Activated CD8-positive, alpha-beta T cell treated with anti-CD3 and anti-CD28 coated beads for 36 hours (primary cell): ENCODE data around the gene OLFM1. TPM values are rescaled to one million over a fixed set of nuclear protein-coding genes. Genes with fewer than 3 reads are reported as not detected.

Experiments
- ATAC-seq: fragments of 200-7000 bp; cut with Tn5 transposase; one replicate; pipeline ENCODE4 v1.10.0; 2021; ENCODE audit warnings: mild to moderate bottlenecking, moderate library complexity
- CTCF ChIA-PET: fragments of 350-600 bp; sonication (Branson Sonifier 250); formaldehyde crosslinking; loops from one replicate; lab custom pipeline; 2021; ENCODE audit warnings: antibody characterized with exemption; lab: Charles Lee
- POLR2A ChIA-PET: fragments of 350-600 bp; sonication (Branson Sonifier 250); formaldehyde crosslinking; loops from one replicate; lab custom pipeline; 2021; ENCODE audit warnings: antibody characterized with exemption; lab: Charles Lee
- DNase-seq: peaks from one replicate; pipeline ENCODE4 v3.0.0-alpha.2; 2020
- H3K27ac Mint-ChIP-seq: one replicate; pipeline ENCODE4 v1.8.0; 2021; ENCODE audit warnings: mild to moderate bottlenecking, mixed read lengths
- H3K27me3 Mint-ChIP-seq: one replicate; pipeline ENCODE4 v1.8.0; 2021; ENCODE audit warnings: mixed read lengths
- H3K36me3 Mint-ChIP-seq: one replicate; pipeline ENCODE4 v1.8.0; 2021; ENCODE audit warnings: low read depth, mixed read lengths
- H3K4me1 Mint-ChIP-seq: one replicate; pipeline ENCODE4 v1.8.0; 2021; ENCODE audit warnings: low read depth, mixed read lengths
- H3K4me3 Mint-ChIP-seq: one replicate; pipeline ENCODE4 v1.8.0; 2021; ENCODE audit warnings: mild to moderate bottlenecking, moderate library complexity, mixed read lengths
- H3K9me3 Mint-ChIP-seq: one replicate; pipeline ENCODE4 v1.8.0; 2021; ENCODE audit warnings: mixed read lengths
- intact Hi-C: fragments of 100-400 bp; cut with micrococcal nuclease; formaldehyde crosslinking; loops from one replicate; pipeline ENCODE4 v1.10.0; 2022
- total RNA-seq, 2 experiments: library from RNA; stranded (reverse); gene quantifications; one replicate each; pipeline ENCODE4 v1.2.3, GENCODE V29; 2021
- TF ChIP-seq, protein P1 (sequence below): fragments of 200-600 bp; IDR thresholded peaks from one replicate; pipeline ENCODE4 v1.8.0; 2022; ENCODE audit warnings: antibody characterized with exemption, mild to moderate bottlenecking

The OLFM1 gene
- total RNA-seq, 2 experiments from 2014 or later: not detected

DNA sequence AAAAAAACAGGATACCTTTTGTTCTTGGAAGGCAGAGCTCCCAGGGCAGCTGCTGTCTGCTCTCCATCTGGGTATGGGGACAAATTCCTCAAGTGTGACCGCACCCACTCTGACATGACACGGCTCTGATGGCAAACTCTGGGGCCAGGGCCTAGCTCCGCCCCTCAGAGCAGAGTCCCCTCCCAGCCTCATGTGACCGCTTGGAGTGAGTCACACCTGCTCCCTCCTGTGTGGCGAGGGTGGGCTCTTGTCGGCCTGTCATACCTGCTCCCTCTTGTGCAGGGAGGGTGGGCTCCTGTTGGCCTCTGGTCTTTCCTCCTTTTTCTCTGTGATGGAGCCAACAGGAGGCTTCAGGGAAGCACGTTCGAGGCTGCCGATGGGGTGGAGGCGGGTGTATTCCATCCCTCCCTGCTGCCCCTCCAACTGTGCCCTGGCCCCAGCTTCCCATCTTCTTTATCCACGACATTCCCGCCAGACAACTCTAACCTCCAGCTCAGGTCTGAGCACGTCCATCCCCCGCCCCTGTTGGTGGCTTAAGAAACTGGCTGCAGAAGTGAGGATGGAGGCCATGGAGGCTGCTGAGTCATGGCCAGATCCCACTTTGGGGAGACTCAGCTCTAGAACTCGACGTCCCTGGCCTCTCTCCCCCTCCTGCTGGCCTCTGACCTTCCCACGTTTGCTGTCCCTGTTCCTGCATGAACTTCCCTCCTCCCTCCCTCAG, 65.3 kb downstream of the OLFM1 start:
- DNase-seq (no peak), ATAC-seq (no peak)
- Mint-ChIP-seq H3K4me3 (no peak overlapping the region), H3K9me3 (peaks cover 7% of the 10 kb centered on the region), H3K27ac (no peak overlapping the region), H3K4me1 (no peaks in the 10 kb centered on the region), H3K27me3 (peaks cover 2% of the 10 kb centered on the region), H3K36me3 (no peaks in the 10 kb centered on the region)
- TF ChIP-seq, protein P1, sequence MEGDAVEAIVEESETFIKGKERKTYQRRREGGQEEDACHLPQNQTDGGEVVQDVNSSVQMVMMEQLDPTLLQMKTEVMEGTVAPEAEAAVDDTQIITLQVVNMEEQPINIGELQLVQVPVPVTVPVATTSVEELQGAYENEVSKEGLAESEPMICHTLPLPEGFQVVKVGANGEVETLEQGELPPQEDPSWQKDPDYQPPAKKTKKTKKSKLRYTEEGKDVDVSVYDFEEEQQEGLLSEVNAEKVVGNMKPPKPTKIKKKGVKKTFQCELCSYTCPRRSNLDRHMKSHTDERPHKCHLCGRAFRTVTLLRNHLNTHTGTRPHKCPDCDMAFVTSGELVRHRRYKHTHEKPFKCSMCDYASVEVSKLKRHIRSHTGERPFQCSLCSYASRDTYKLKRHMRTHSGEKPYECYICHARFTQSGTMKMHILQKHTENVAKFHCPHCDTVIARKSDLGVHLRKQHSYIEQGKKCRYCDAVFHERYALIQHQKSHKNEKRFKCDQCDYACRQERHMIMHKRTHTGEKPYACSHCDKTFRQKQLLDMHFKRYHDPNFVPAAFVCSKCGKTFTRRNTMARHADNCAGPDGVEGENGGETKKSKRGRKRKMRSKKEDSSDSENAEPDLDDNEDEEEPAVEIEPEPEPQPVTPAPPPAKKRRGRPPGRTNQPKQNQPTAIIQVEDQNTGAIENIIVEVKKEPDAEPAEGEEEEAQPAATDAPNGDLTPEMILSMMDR: no peak
- ChIA-PET POLR2A (no interaction called here), CTCF (no interaction called here)
- intact Hi-C loops: no loop called here

DNA sequence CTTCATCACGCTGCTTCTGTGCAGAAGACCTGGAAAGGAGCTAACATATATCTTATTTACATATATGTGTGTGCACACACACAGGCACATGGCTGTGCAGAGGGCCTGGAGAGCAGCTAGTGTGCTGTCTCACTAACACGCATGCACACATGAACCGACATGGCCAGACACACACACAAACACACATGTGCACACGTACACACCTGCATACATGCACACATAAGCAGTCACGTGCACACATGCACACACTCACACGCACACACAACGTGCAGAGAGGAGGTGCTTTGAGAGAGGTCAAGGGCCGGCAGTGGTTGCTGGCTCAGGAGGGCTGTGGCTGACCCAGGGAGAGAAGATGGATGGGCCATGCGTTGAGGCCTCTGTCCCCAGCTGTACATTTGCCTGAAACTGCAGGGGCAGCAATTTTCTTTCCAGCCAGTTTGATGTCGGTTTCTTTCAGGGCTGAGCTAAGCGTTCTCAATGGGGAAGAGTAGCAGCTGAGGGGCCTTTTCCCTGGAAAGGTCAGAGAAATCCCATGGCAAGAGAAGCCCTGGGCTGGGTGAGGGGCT, 66.7 kb downstream of the OLFM1 start:
- ATAC-seq (no peak), DNase-seq (no peak)
- Mint-ChIP-seq H3K4me3 (no peak overlapping the region), H3K4me1 (no peaks in the 10 kb centered on the region), H3K27me3 (peaks cover 2% of the 10 kb centered on the region), H3K9me3 (peaks cover 7% of the 10 kb centered on the region), H3K36me3 (no peaks in the 10 kb centered on the region), H3K27ac (no peak overlapping the region)
- intact Hi-C loops: no loop called here
- ChIA-PET POLR2A (no interaction called here), CTCF (no interaction called here)
- TF ChIP-seq, protein P1: no peak

DNA sequence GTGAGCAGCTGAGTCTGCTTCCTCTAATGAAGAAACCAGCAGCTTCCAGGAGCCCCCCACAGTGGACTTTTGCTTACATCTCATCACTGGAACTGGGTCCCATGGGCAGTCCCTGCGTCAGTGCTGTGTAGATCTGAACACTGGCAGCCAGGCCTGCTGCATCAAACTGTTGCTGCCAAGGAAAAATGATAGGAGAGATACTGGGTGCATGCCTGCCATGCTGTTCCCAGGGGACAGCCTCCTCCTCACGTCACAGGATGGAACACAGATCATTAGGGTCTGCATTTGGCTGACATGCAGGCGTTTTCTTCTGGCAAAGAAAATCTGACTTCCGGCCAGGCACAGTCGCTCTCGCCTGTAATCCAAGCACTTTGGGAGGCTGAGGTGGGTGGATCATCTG, 67.9 kb downstream of the OLFM1 start:
- DNase-seq: no peak
- Mint-ChIP-seq H3K9me3 (peaks cover 6% of the 10 kb centered on the region), H3K27ac (no peak overlapping the region), H3K4me3 (no peak overlapping the region), H3K27me3 (peaks cover 2% of the 10 kb centered on the region), H3K4me1 (no peaks in the 10 kb centered on the region), H3K36me3 (no peaks in the 10 kb centered on the region)
- ChIA-PET POLR2A (no interaction called here), CTCF (no interaction called here)
- ATAC-seq: no peak
- intact Hi-C loops: no loop called here
- TF ChIP-seq, protein P1: no peak

DNA sequence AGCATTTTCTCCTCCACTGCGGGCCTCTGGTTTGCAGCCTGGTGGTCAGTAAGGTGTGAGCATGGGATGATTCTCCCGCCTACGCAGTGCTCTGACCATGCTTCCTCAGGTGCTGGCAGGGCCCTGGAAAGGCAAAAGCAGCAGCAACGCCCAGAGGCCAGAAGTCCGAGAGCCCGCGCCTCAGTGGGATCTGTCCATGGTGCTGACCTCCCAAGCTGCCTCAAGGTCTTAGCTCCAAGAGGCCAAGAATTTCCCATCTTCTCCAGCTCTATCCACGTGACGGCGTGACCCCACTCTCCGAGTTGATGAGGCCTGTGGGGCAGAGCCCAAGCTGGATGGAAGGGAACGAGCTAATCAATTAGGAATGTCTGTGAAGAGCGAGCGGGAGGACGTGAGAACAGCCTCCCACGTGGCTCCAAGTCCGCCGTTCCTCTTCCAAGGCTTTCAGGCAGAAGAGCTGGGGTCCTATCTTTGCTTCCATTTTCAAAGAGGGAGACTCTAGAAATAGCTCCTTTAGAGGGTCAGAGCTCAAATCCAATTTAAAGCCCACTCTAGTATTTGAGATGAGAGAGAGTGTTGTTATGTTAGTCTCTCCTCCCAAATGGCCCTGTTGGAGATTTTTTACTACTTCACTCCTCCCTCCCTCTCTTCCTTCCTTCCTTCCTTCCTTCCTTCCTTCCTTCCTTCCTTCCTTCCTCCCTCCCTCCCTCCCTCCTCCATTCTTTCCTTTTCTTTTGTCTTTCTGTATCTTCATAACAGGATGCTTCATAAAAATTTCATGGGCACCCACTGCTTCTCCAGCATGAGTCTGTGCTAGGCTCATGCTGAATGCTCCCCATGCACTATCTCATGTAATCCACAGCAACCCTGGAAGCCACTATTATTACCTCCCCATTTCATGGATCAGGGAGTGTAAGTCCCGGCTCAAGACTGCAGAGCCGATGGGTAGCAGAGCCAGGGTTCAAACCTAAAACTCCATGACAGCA, 69.3 kb downstream of the OLFM1 start:
- ChIA-PET CTCF (no interaction called here), POLR2A (no interaction called here)
- intact Hi-C loops: no loop called here

More for the DNA sequence above, 69.3 kb downstream of the OLFM1 start:
- ATAC-seq (no peak), DNase-seq (peak; percentile 31)
- H3K27me3 Mint-ChIP-seq: peaks cover 5% of the 10 kb centered on the region
- no peak overlapping the region for H3K27ac Mint-ChIP-seq
- H3K4me3 Mint-ChIP-seq: no peak overlapping the region
- H3K4me1 Mint-ChIP-seq: no peaks in the 10 kb centered on the region
- no peaks in the 10 kb centered on the region for H3K9me3 Mint-ChIP-seq
- H3K36me3 Mint-ChIP-seq: no peaks in the 10 kb centered on the region
- TF ChIP-seq, protein P1: no peak
